ENCODE measurements around the gene KDM2A. TPM values are rescaled to one million over a fixed set of nuclear protein-coding genes. Genes with fewer than 3 reads are reported as not detected.

The KDM2A gene
- total and polyA plus RNA-seq, 2 donors (not counting 3 experiments of a cell fraction or from before 2014, with no cell fraction given): 72.2 to 79.5 TPM

GRCh38 chr11:67288452-67289225 lies 169.6 kb downstream of the KDM2A start:
- Histone ChIP-seq H3K9me1 (replicated peaks; ENCODE audit: control insufficient read depth, extremely low read depth, insufficient read depth, low read length) (no peaks in the 10 kb centered on the region), H3K36me3 (ENCODE audit: control insufficient read depth in 2 of 2, extremely low read depth in 1 of 2, insufficient read depth in 2 of 2, low read length in 2 of 2) (peaks cover 0 to 27% of the 10 kb centered on the region in 2 experiments), H3K27ac (ENCODE audit: insufficient read depth, low read depth, low read length) (peak overlapping the region; percentile 61), H4K20me1 (replicated peaks; ENCODE audit: control insufficient read depth, extremely low read depth, insufficient read depth, low read length) (no peaks in the 10 kb centered on the region), H3K4me2 (ENCODE audit: insufficient read depth, low read length) (peak overlapping the region; percentile 60), H3K79me2 (ENCODE audit: control insufficient read depth, insufficient read depth, low read length) (peaks cover 20% of the 10 kb centered on the region), H3K27me3 (ENCODE audit: control insufficient read depth in 2 of 2, insufficient read depth in 2 of 2, low read length in 2 of 2) (no peaks in the 10 kb centered on the region), H2AFZ (ENCODE audit: low read depth, low read length) (peak overlapping the region; percentile 43), H3K9me3 (replicated peaks; ENCODE audit: control insufficient read depth, insufficient read depth, low read length) (no peaks in the 10 kb centered on the region), H3K4me3 (replicated peaks in 1 of 3; ENCODE audit: insufficient read depth in 1 of 3, low read depth in 1 of 3, low read length in 3 of 3) (peak overlapping the region; percentile 52 to 65 (median 54)), H3K4me1 (ENCODE audit: control insufficient read depth, extremely low read depth, insufficient read depth, low read length) (peaks cover 22% of the 10 kb centered on the region), H3K9ac (replicated peaks; ENCODE audit: extremely low read depth, insufficient read depth, low read length) (peak overlapping the region; percentile 25)
- DNase-seq (ENCODE audit: low read depth, low spot score) (peak; percentile 86), FAIRE-seq (peak; percentile 90)
- no TSS peak for BruUV-seq (replicated peaks)
- ChIA-PET CTCF (interaction anchor here (0.7 to 3.0 kb wide), 13 partner anchors 9 to 94 kb away, joined by 3 to 32 read pairs (median 5); partner anchors contain the start of genes GRK2 and SSH3), POLR2A (interaction anchor here (0.5 to 2.5 kb wide), 2 partner anchors 11 to 28 kb away, joined by 6 to 9 read pairs; no protein-coding TSS in a partner anchor)
- TF ChIP-seq POLR2AphosphoS5 (IDR thresholded peaks at IDR 0.05; ENCODE audit: insufficient read depth, low read depth, low read length) (peak; percentile 75), JUN (IDR thresholded peaks at IDR 0.05; ENCODE audit: borderline replicate concordance, insufficient read depth, insufficient read length, low read depth) (no peak), GATA2 (IDR thresholded peaks at IDR 0.05; ENCODE audit: insufficient read depth, insufficient read length, low read depth, low read length) (no peak), MYC (IDR thresholded peaks at IDR 0.05; ENCODE audit: low read depth, low read length) (no peak), EZH2 (IDR thresholded peaks at IDR 0.05; ENCODE audit: borderline replicate concordance, low read depth, low read length, severe bottlenecking) (no peak), CTCF (IDR thresholded peaks at IDR 0.05; ENCODE audit: extremely low read depth in 1 of 2, insufficient read depth in 1 of 2, low read depth in 1 of 2, low read length in 2 of 2) (peak; percentile 44 to 53), POLR2A (IDR thresholded peaks at IDR 0.05; ENCODE audit: low read depth, low read length) (no peak), FOS (IDR thresholded peaks at IDR 0.05; ENCODE audit: borderline replicate concordance, insufficient read depth, low read length) (no peak)
- TF ChIP-seq, protein P1, sequence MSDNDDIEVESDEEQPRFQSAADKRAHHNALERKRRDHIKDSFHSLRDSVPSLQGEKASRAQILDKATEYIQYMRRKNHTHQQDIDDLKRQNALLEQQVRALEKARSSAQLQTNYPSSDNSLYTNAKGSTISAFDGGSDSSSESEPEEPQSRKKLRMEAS (IDR thresholded peaks at IDR 0.05; ENCODE audit: insufficient read depth, insufficient read length): no peak
- dilution Hi-C loops (cut with MboI; ENCODE audit: extremely low pct_ligation_motif_present, low sequenced_read_pairs): no loop called here
- intact Hi-C loops (cut with micrococcal nuclease): loop anchor here (1.0 to 2.0 kb wide), 6 partner anchors 11 to 86 kb away; partner anchors contain the start of genes GRK2 and SSH3
